Measurements from ENCODE around the gene RFPL4A. TPM values are rescaled to one million over a fixed set of nuclear protein-coding genes. Genes with fewer than 3 reads are reported as not detected.

The RFPL4A gene
- total RNA-seq, 2 donors from 2014 or later, result not detected

DNA sequence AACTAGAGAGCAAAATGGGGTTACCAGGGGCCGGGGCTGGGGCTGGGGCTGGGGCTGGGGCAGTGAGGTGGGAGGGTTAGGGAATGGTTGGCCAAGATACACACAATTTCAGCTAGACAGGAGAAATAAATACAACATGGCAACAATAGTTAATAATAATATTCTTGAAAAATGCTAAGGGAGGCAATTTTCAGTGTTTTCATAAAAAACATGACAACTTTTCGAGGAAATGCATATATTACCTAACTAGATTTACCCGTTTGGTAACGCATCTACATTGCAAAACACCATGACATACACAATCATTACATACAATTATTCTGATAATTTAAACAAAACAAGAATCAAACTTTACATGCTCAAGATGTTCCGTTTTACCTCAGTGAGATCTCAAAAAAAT, 22.2 kb downstream of the RFPL4A start:
- ATAC-seq (no peak), DNase-seq (no peak)
- intact Hi-C loops (cut with DNase I, micrococcal nuclease), result no loop called here

DNA sequence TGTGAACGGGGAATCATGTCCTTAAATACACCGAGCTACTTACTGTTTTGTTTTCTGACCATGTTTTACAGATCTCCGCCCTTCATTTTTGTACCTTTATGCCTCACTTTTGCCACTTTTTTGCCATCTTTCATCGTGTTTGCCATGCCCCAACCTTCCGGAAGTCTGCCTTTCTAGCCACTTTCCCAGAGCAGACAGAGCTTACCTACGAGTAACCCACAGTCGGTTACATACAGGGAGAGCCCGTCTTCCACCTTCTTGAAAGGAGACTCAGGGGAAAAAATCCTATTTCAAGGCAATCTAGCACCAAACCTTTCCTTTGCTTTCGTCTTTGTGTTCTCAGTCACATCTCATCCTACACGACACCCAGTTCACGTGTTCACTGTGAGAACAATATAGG, 36.1 kb downstream of the RFPL4A start:
- intact Hi-C loops (cut with DNase I, micrococcal nuclease), result no loop called here
- DNase-seq (no peak), ATAC-seq (no peak)

DNA sequence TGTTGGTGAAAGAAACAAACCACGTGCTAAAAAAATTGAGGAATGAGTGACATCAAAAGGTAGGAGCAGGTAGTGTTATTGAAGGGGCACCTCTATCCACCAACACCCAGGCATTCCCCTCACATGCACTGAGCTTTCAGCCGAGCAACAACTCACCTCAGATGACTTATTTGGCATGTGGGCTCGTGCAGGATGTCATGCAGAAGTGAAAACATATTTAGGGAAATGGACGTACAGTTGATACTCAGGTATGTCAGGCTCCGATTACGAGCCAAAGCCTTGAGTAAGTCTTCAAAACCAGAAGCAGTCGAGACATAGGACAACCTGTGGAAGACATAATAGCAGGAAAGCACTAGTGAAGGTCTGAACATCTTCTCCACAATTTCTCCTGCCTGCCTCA, 42.5 kb downstream of the RFPL4A start:
- ATAC-seq (no peak), DNase-seq (no peak)
- intact Hi-C loops (cut with DNase I, micrococcal nuclease), result no loop called here

DNA sequence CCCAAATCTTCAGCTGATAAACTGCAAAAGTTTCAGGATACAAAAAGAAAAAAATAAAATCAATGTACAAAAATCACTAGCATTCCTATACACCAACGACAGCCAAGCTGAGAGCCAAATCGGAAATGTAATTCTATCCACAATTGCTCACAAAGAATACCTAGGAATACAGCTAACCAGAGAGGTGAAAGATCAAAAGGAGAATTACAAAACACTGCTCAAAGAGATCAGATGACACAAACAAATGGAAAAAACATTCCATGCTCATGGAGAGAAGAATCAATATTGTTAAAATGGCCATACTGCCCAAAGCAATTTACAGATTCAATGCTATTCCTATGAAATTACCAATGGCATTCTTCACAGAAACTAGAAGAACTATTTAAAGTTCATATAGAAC, 43.4 kb downstream of the RFPL4A start:
- DNase-seq, result no peak
- no peak for ATAC-seq
- intact Hi-C loops (cut with DNase I, micrococcal nuclease), result no loop called here

DNA sequence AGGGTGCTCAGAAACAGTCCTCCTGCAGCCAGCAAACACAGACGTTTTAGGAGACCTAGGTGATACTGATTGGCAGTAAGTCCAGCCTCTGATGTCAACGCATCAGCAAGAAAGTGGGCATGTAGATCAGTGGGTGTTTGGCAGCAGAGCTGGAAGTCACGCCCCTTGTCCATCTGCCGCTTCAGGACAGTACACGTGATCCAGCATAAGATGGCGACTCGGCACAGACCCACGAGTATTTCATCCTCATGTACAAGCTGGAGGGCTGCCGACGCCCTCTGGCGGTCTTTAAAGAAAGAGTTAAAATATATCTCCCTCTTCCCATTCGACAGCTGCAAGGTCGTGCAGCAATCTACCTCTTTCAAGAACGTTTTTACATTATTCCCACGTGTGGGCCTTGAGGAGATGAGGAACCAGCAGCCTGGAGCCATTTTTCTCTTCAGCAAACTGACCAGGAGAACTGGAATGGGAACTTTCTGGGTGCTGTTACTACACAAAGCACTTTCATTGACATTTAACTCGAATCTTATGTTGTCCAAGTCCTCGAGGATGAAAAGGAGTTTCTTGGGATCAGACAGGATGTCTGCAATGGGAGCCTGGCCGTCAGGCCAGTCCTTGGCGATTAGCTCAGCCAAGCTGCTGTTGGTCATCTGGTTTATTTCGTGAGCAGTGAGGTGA, 50.6 kb downstream of the RFPL4A start:
- intact Hi-C loops (cut with DNase I, micrococcal nuclease), result no loop called here
- peak; percentile 73 to 75 for DNase-seq
- peak; percentile 99 for ATAC-seq

DNA sequence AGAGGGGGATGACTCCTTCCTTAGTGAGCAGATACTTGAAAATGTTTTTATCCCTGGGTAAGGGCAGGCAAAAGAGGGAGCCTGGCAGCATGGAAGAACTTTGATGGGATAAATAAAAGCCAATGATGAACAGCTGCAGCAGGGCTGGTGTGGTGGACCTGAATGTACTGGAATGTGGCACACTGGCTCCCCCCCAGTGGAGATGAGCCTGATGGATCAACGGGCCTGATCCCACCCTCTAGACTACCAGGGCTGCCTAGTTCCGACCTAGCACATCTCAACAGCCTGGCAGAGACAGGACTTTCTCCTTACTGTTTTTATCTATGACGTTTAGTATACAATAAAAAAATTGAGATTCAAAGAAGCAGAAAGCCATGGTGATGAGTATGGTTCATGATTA, 52.4 kb downstream of the RFPL4A start:
- intact Hi-C loops (cut with DNase I, micrococcal nuclease), result no loop called here
- ATAC-seq (no peak), DNase-seq (no peak)

DNA sequence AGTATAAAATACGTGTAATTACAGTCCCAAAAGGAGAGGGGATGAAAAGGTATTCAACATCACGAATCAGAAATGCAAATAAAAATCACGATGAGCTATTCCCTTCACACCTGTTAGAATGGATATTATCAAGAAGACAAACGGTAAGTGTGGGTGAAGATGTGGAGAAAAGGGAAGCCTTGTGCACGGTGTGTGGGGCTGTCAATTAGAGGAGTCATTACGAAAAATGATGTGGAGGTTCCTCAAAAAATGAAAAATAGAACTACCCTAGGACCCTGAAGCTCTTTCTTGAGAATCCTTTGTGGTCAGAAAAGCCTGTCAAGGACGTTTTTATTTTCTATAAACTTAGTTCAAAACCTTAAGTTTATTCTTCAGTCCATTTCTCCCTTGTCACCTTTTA, 53.6 kb downstream of the RFPL4A start:
- DNase-seq (no peak), ATAC-seq (no peak)
- intact Hi-C loops (cut with DNase I, micrococcal nuclease), result no loop called here

Other genes starting within 250 kb of the RFPL4A start
- gene SBK2, start 222.0 kb upstream of the RFPL4A start, total RNA-seq, result not detected
- not detected for gene SBK3, start 213.6 kb upstream of the RFPL4A start, total RNA-seq
- gene ZNF579, start 178.2 kb upstream of the RFPL4A start, total RNA-seq, result 1 to 10 TPM; 5.3 to 7.3 TPM
- gene FIZ1, start 159.6 kb upstream of the RFPL4A start, total RNA-seq, result 10 to 100 TPM; 14.7 to 15.5 TPM
- 10 to 100 TPM; 26.6 to 36.4 TPM for gene ZNF524, start 158.8 kb upstream of the RFPL4A start, total RNA-seq
- gene ZNF865, start 153.4 kb upstream of the RFPL4A start, total RNA-seq, result 10 to 100 TPM; 13.0 to 13.6 TPM
- gene ZNF784, start 134.5 kb upstream of the RFPL4A start, total RNA-seq, result 10 to 100 TPM in 1 of 2 donors, 1 to 10 TPM in 1; 8.6 to 11.6 TPM
- 10 to 100 TPM; 22.5 to 23.3 TPM for gene ZNF580, start 118.1 kb upstream of the RFPL4A start, total RNA-seq
- gene ZNF581, start 115.4 kb upstream of the RFPL4A start, total RNA-seq, result 10 to 100 TPM; 15.2 to 18.7 TPM
- gene CCDC106, start 110.9 kb upstream of the RFPL4A start, total RNA-seq, result 1 to 10 TPM; 6.2 to 6.7 TPM
- 100 to 1,000 TPM; 142 to 167 TPM for gene U2AF2, start 104.1 kb upstream of the RFPL4A start, total RNA-seq
- gene EPN1, start 83.9 kb upstream of the RFPL4A start, total RNA-seq, result 100 to 1,000 TPM; 235 to 239 TPM
- not detected for gene NLRP9, start 20.7 kb upstream of the RFPL4A start, total RNA-seq
- gene RFPL4AL1, start 10.0 kb downstream of the RFPL4A start, total RNA-seq, result not detected
- gene NLRP11, start 72.9 kb downstream of the RFPL4A start, total RNA-seq, result under 1 TPM; 0.11 to 0.12 TPM
- not detected for gene NLRP4, start 77.4 kb downstream of the RFPL4A start, total RNA-seq
- not detected for gene NLRP13, start 173.2 kb downstream of the RFPL4A start, total RNA-seq
- not detected for gene NLRP8, start 188.7 kb downstream of the RFPL4A start, total RNA-seq
- not detected for gene NLRP5, start 227.7 kb downstream of the RFPL4A start, total RNA-seq